Activated T-helper 17 cell treated with anti-CD3 and anti-CD28 coated beads, Interleukin-2, amount 50 U/mL, for 72 hours (primary cell): Measurements from ENCODE around the gene L1TD1. TPM values are rescaled to one million over a fixed set of nuclear protein-coding genes. Genes with fewer than 3 reads are reported as not detected.

Experiments
- total RNA-seq, 2 donors: library from RNA; stranded (reverse); gene quantifications; one replicate each; pipeline ENCODE4 v1.2.3, GENCODE V29; 2022

The L1TD1 gene
- total RNA-seq, 2 donors from 2014 or later = not detected

Other genes with a start within 250 kb of the L1TD1 start
- not detected for gene KANK4, start 124.6 kb downstream of the L1TD1 start, total RNA-seq
- gene USP1, start 242.2 kb downstream of the L1TD1 start, total RNA-seq = 10 to 100 TPM; 44.7 to 62.1 TPM